Endometrial microvascular endothelial cells (primary cell): Measurements from ENCODE around the gene HOMER2. TPM values are rescaled to one million over a fixed set of nuclear protein-coding genes. Genes with fewer than 3 reads are reported as not detected.

ENCODE experiments used
- in situ Hi-C: cut with HindIII; loops from 2 replicates; pipeline ENCODE4 v1.10.0; 2017; ENCODE audit warnings: low sequenced_read_pairs, low pct_unique_long_range_greater_than_20kb; ENCODE audit errors: inconsistent ontology term
- total RNA-seq: library from RNA; depleted of rRNA; stranded (reverse); fragments of >200 nt; gene quantifications from one replicate; pipeline ENCODE4 v1.2.3, GENCODE V29; 2015; ENCODE audit errors: inconsistent ontology term

HOMER2 gene
- total RNA-seq = 0.09 TPM

- in situ Hi-C loops = no loop called here
Measured at GRCh38 chr15:82952158-82953081, at the start of gene HOMER2. TSS of gene HOMER2 (minus strand) at chr15:82952720. CDS start at chr15:82952535, 185 bp downstream.

DNA sequence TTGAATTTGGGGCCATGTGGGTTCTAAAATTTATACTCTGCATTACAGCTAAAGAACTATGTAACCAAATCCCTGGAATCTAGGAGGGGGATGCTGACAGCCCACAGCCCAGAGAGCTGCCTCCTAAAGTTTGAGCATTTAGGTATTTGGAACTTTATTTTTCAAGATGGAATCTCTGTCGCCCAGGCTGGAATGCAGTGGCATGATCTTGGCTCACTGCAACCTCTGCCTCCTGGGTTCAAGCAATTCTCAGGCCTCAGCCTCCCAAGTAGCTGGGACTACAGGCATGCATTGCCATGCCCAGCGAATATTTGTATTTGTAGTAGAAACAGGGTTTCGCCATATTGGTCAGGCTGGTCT is 48.1 kb upstream of the HOMER2 start:
- in situ Hi-C loops = loop anchor here (25.0 kb wide), 1 partner anchor 463 kb away; the partner anchor contains the start of gene RPS17

DNA sequence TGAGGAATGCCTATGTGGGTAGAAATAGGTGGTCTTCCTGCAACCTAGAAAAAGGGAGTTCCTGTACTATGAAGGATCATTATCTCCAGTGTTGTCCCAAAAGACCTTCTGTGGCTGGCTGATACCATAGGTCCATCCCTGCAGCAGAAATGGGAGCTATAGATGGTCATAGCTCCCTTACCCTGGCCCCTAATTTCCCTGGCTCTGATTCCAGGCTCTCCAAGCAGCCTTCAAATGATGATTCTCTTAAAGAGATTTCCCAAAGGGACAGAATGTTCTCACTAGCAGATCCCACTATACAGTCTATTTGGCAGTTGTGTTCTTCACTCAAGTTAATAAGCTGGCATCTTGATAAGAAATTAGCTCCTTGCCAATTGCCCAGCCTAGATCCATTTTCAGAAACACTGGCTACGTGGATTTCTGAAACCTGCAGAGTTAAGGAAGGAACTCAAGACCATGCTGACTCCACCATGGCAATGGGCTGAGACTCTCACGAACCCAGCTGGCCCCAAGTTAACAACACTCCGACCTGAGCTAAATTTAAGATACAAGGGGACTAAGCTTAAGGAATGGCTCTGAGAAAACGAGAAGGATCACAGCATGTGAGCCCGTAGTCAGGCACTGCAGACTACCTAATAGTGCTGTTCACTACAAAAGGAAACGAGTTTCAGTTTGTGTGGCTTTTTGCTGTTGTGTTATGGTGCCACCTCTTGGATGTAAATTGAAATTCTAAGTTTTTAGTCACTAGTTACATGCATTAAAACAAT is 47.6 kb upstream of the HOMER2 start:
- in situ Hi-C loops = loop anchor here (25.0 kb wide), 1 partner anchor 463 kb away; the partner anchor contains the start of gene RPS17

DNA sequence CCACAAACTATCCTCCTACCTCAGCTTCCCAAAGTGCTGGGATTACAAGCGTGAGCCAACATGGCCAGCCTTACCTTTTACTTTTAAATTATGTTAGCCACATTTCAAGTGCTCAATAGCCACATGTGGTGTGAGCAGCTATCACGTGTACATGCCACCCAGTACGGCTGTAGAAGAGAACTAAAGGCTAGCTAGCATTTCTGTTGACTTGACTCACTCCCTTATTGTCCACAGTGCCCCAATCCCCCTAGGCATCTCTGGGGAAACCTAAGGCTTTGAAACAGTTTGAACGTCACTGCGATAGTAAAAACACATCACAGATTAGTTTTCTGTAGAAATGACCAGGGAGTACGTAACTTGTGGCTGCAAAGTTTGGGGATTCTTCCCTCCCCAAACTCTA is 46.9 kb upstream of the HOMER2 start:
- in situ Hi-C loops = no loop called here

GRCh38 chr15:82995938-82996337 is 43.4 kb upstream of the HOMER2 start:
- in situ Hi-C loops = no loop called here

DNA sequence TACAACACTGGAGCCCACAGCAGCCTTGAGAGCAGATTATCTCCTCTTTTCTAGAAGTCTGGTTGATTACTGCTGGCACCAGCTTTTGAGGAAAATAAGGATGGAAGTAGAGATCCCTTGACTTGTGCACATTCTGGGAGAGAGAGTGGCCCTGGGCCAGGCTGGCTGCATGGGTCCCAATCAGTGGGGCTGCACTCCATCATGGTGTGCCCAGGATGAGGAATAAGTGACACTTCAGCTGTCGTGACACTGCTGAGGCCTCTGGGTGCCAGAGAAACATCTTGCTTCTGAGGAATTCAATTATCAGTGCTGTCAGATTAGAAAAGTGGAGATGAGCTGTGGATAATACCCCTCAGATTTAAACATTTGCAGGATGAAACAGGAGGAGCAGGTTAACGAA is 42.6 kb upstream of the HOMER2 start:
- in situ Hi-C loops = no loop called here

DNA sequence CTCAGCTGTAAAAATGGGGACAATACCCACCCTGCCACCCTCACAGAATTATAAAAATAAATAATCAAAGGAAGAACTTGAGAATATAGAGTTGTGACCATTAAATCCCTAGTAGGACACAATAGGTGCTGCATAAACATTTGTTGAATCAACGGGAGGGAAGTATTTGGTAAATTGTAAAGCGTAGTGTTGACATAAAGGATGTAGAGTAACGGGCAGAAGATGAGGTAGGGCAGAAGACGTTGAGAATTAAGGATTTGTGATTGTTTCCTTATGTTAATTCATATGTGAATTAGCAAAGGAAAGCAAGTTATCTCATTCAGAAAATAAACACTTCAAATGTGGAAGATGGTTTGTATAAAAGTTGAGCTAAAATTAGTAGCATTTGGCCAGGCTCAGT is 40.6 kb upstream of the HOMER2 start:
- in situ Hi-C loops = no loop called here

GRCh38 chr15:82992436-82992998 is 40.0 kb upstream of the HOMER2 start:
- in situ Hi-C loops = no loop called here

DNA sequence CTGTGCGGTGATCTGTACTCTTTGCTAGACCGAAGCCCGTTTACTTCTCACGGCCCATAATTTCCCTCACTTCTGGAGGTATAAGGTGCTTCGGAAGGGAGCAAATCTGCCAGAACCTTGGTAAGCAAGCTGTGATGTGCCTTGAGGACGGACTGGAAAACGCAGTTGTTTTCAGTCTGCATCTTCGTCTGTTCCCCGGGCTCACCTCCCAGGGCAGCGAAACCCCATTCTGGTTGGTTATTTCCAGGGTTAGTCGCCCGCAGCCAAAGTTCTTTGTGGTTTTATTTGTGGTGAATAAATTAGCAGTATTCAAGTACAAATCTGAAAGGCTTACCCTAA is 33.9 kb upstream of the HOMER2 start:
- in situ Hi-C loops = no loop called here

DNA sequence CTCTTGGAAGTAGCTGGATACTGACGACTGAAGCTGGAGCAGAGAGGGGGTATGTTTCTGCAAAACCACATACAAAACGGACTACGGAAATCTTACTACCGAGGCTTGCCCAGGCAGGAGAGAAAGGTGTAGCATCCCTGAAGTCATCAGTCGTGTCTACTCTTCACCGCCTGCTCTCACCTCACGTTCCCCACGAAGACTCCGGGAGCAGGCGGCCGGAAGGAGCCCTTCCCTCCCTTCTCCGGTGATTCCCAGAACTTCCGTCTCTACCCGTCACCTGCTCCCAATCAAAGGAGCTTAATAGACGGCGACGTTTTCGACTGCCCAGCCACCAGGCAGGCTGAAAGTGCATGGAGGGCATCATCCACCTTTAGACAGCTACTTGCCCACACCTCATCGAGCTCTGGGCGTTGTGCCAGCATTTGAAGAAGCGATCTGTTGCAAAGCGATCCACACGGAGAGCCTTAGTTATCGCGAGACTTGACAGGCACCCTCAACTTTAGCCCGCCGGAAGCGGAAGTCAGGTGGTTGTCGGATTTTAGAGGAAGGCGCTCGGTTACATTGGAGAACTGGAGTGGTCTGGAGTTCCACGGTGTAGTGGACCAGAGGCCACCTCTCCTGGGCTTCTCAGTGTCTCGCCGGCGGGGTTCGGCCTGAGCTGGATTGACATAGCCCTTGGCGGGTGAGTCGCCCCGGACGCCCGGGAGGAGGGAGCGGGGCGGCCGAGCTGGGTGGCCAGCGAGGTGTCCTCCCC is 33.3 kb upstream of the HOMER2 start, which contains the start of gene RAMAC:
Gene RAMAC (plus strand): TSS at position 523 of the 754 bp plus-strand sequence. CDS start 2,809 bp downstream, outside the sequence.
- in situ Hi-C loops = no loop called here

GRCh38 chr15:82980981-82981380 is 28.5 kb upstream of the HOMER2 start:
- in situ Hi-C loops = no loop called here

- in situ Hi-C loops = no loop called here
Measured at GRCh38 chr15:82979726-82980125, 27.2 kb upstream of the HOMER2 start.

DNA sequence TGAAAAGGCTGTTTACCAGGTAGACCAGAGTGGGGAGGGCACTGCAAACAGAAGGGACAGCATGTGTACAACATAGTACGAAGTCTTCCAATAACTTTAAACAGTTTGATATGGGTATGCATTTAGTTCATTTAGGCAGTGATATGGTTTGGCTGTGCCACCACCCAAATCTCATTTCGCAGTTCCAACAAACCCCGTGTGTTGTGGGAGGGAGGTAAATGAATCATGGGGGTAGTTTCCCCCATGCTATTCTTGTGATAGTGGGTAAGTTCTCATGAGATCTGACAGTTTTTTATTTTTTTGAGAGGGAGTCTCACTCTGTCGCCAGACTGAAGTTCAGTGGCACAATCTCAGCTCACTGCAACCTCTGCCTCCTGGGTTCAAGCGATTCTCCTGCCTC is 25.9 kb upstream of the HOMER2 start:
- in situ Hi-C loops = no loop called here

GRCh38 chr15:82977076-82977475 is 24.6 kb upstream of the HOMER2 start:
- in situ Hi-C loops = no loop called here

GRCh38 chr15:82972990-82973389 is 20.5 kb upstream of the HOMER2 start:
- in situ Hi-C loops = no loop called here

DNA sequence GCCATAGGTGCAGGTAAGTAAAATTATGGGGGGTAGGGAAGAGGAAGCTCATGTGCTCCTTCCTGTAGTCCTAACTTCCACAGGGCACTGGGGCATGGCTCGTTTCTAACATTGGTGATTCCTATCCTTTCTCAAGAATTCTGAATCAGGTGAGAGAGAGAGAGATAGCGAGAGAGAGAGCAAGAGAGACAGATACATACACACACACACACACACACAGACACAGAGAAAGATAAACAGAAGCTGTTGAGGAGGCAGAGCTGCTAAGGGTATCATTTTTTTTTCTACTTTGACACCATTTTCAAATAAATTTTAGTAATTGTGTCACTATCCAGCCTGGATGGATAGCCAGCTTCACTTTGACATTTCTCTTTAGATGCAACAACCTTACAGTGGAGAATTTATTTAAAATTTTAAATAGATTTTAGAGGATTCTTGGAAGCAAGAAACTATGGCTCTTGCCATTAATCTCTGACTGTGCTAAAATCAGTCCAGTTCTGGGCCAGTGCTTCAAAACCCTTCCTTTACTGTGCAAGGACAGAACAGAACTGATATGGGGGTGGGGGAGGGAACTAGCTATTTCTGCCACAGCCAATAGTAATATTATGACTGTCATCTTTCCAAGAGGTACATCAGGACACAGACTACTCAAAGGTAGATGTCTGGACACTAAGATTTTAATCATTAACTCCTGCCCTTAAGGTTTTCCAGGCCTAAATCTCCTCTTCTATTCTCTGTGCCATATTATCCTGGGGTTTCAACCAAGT is 18.9 kb upstream of the HOMER2 start:
- in situ Hi-C loops = no loop called here

- in situ Hi-C loops = no loop called here
Measured at GRCh38 chr15:82970696-82971095, 18.2 kb upstream of the HOMER2 start.

DNA sequence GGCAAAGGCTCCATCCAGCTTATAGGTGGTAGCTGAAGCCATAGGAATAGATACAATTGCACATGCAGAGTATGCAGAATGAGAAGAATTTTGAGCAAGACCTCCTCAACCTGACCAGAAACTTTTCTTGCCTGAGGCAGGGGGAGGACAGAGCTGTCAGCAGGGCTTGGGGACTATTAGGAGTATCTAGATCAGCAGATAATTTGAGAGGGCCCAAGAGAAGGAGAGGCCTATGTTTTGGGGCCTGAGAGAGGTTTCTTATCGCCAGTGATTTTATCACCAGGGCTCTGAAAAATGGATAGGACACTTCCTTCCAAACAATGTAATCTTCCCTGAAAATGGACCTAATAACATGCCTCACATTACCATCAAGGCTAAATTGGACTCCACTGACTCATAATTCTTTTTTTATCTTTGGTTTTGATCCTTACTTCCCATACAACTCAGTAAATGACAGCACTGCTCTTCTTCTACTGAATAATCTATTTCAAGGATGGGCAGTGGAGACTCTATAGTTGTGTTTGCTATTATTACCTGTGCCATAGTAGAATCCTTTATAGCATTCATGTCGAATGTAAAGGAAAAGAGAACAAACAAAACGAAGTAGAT is 17.7 kb upstream of the HOMER2 start:
- in situ Hi-C loops = no loop called here
